Ovary (tissue), 9 donors: Measurements from ENCODE around the gene TNFAIP8L3. TPM values are rescaled to one million over a fixed set of nuclear protein-coding genes. Genes with fewer than 3 reads are reported as not detected.

ENCODE experiments used
- DNase-seq, 5 donors: peaks; one replicate each; pipeline ENCODE4 v3.0.0-alpha.2; 2019 to 2020
- H3K27ac ChIP-seq, 2 donors: fragments of 200-600 bp; one replicate each; pipeline versions ENCODE4 v1.5.1 to v1.8.0; 2019 to 2022
- H3K27me3 ChIP-seq: fragments of 200-600 bp; one replicate; pipeline ENCODE4 v1.8.0; 2022
- H3K36me3 ChIP-seq: fragments of 200-600 bp; sonication (generic); one replicate; pipeline ENCODE4 v1.5.1; 2019
- H3K4me1 ChIP-seq: one replicate; pipeline ENCODE4 v1.8.1; 2013; ENCODE audit warnings: mild to moderate bottlenecking, moderate library complexity; ENCODE audit not compliant: insufficient read depth
- H3K4me3 ChIP-seq: fragments of 200-600 bp; sonication (generic); one replicate; pipeline ENCODE4 v1.5.1; 2017
- H3K9me3 ChIP-seq, 2 donors: fragments of 200-600 bp in 1 of 2; sonication (generic) in 1 of 2; one replicate each; pipeline versions ENCODE4 v1.5.1 to v1.8.1; 2013 to 2019; ENCODE audit warnings: mild to moderate bottlenecking in 1 of 2, moderate library complexity in 1 of 2
- CTCF ChIP-seq, 3 donors: fragments of 450-650 bp in 2 of 3; fragments of 200-600 bp in 1 of 3; IDR thresholded peaks; one replicate each; pipeline versions ENCODE4 v1.5.1 to v1.8.0; 2016 to 2022; ENCODE audit warnings: antibody characterized with exemption in 3 of 3, mild to moderate bottlenecking in 1 of 3
- EP300 ChIP-seq: sonication (generic); formaldehyde crosslinking; IDR thresholded peaks from one replicate; pipeline ENCODE4 v1.6.1; 2017; ENCODE audit warnings: antibody characterized with exemption
- POLR2A ChIP-seq: fragments of 450-650 bp; IDR thresholded peaks from one replicate; pipeline ENCODE4 v1.6.1; 2017; ENCODE audit warnings: antibody characterized with exemption, mild to moderate bottlenecking, moderate library complexity
- WGBS, 3 donors: extraction: QIAGEN DNeasy Blood & Tissue Kit in 1 of 3; methylation state at CpG; one replicate each; pipeline versions ENCODE4 v1.1.5 to v1.1.7; 2013 to 2017; 5-methylcytosine and 5-hydroxymethylcytosine counted together
- intact Hi-C, 4 donors: fragments of 100-400 bp; cut with DNase I; formaldehyde crosslinking; loops; one replicate each; pipeline versions ENCODE4 v1.11.0 to v1.15.1; 2022 to 2023
- polyA plus RNA-seq, 2 donors: library from polyadenylated mRNA; stranded (reverse); fragments of 200-250 nt in 1 of 2; fragments of 350-450 nt in 1 of 2; fragmentation: Illumina TruSeq in 1 of 2; extraction: RNeasy Lipid Tissue Mini Kit (QIAGEN cat#74804) in 1 of 2; gene quantifications; one replicate each; pipeline ENCODE4 v1.2.3, GENCODE V29; 2013 to 2014
- total RNA-seq, 7 donors: library from RNA; depleted of rRNA in 2 of 7; stranded (reverse); fragments of >200 nt in 2 of 7; fragmentation: NEBNext Ultra II Directional in 3 of 7; extraction: Animal tissue kit (Norgen Biotek cat#: 25700) in 3 of 7; gene quantifications; one replicate each; pipeline versions ENCODE4 v1.1.0 to v1.2.4, GENCODE V29; 2016 to 2023
- donor health status: DM: no; HTN: no; CAD: no; lungs with moderate emphysema.
- donor health status: DM: no; HTN: no; CAD: no.
- donor health status: Bipolar disorder and iron deficiency.
- donor health status: DM: yes; HTN: yes; CAD: no.
- donor health status: DM: no; HTN: no; CAD: no.
- donor health status: DM: yes; HTN: yes; CAD: no.

The TNFAIP8L3 gene
- total and polyA plus RNA-seq, 9 donors: 10.2 to 76.5 (median 24.1) TPM

- H3K4me1 ChIP-seq: peaks cover 3% of the 10 kb centered on the region
- no peaks in the 10 kb centered on the region for H3K9me3 ChIP-seq
- DNase-seq: no peak
- no peaks in the 10 kb centered on the region for H3K27me3 ChIP-seq
- 62 to 68% (median 67%) methylated on average over 5 of the region's 5 CpGs for WGBS, 3 donors
- TF ChIP-seq EP300 (no peak), CTCF (IDR thresholded peaks at IDR 0.05) (no peak)
- H3K27ac ChIP-seq: no peak overlapping the region
- H3K36me3 ChIP-seq: no peaks in the 10 kb centered on the region
- intact Hi-C loops: no loop called here
- no peak overlapping the region for H3K4me3 ChIP-seq
Measured at GRCh38 chr15:51137880-51138430, 43.2 kb upstream of the TNFAIP8L3 start.

- H3K36me3 ChIP-seq: no peaks in the 10 kb centered on the region
- DNase-seq: no peak
- H3K4me3 ChIP-seq: no peak overlapping the region
- intact Hi-C loops: no loop called here
- TF ChIP-seq CTCF (IDR thresholded peaks at IDR 0.05): no peak
- TF ChIP-seq POLR2A: no peak
- TF ChIP-seq EP300: no peak
- H3K9me3 ChIP-seq: no peaks in the 10 kb centered on the region
- 76 to 95% (median 93%) methylated on average over 1 of the region's 1 CpG for WGBS, 3 donors
- no peaks in the 10 kb centered on the region for H3K27me3 ChIP-seq
- no peak overlapping the region for H3K27ac ChIP-seq
- peaks cover 4% of the 10 kb centered on the region for H3K4me1 ChIP-seq
Measured at GRCh38 chr15:51137024-51137423, 42.3 kb upstream of the TNFAIP8L3 start.

- WGBS, 3 donors: 84 to 96% (median 88%) methylated on average over 2 of the region's 2 CpGs
- Histone ChIP-seq H3K27ac (no peak overlapping the region), H3K9me3 (no peaks in the 10 kb centered on the region), H3K4me3 (no peak overlapping the region), H3K27me3 (no peaks in the 10 kb centered on the region), H3K36me3 (no peaks in the 10 kb centered on the region), H3K4me1 (peaks cover 4% of the 10 kb centered on the region)
- no peak for DNase-seq
- intact Hi-C loops: no loop called here
- no peak for TF ChIP-seq CTCF (IDR thresholded peaks at IDR 0.05)
- TF ChIP-seq POLR2A: no peak
- no peak for TF ChIP-seq EP300
Measured at GRCh38 chr15:51135276-51135675, 40.6 kb upstream of the TNFAIP8L3 start.

GRCh38 chr15:51134416-51135199, 39.9 kb upstream of the TNFAIP8L3 start:
- intact Hi-C loops: loop anchor here in 1 of 4 donors (5.0 kb wide), 1 partner anchor 58 kb away; no protein-coding TSS in a partner anchor
- H3K27ac ChIP-seq: no peak overlapping the region

More at GRCh38 chr15:51134416-51135199, 39.9 kb upstream of the TNFAIP8L3 start:
- Histone ChIP-seq H3K9me3 (no peaks in the 10 kb centered on the region), H3K36me3 (no peaks in the 10 kb centered on the region), H3K27me3 (no peaks in the 10 kb centered on the region), H3K4me3 (no peak overlapping the region), H3K4me1 (peaks cover 4% of the 10 kb centered on the region)
- no peak for DNase-seq
- TF ChIP-seq POLR2A: no peak
- TF ChIP-seq EP300: no peak
- TF ChIP-seq CTCF (IDR thresholded peaks at IDR 0.05): no peak
